HG02870 (cell line): ENCODE results near the gene GPR87.

ENCODE experiments used
- ATAC-seq: cut with Tn5 transposase; IDR thresholded peaks from one replicate; pipeline ENCODE4 v1.9.1; 2021; ENCODE audit warnings: mild to moderate bottlenecking, moderate library complexity; ENCODE audit not compliant: unreplicated experiment

The GPR87 gene

DNA sequence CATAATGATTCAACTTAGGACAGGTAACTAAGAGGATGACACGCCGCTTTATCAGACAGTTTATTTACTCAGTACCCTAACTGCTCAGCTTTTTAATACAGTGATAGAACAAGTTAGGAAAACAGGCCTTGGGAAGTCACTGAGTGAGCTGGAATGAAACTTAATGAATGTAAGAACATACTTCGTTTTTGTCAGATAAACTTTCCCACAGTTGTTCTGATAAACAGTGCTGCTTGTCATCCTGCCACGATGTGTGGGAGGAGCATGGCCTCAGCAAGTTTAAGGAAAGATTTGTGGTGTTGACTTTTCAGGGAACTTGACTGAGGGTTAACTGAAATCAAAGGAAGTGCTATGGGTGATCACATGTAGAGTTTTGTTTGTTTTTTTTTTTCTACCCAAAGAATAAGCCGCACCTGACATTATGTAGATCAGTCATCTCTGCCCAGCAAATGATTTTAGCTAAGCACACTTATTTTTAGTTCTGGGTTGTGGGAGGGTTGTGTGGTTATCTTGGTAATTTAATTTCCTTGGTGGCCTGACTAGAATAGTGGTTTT, 32.6 kb downstream of the GPR87 start:
- no peak for ATAC-seq

DNA sequence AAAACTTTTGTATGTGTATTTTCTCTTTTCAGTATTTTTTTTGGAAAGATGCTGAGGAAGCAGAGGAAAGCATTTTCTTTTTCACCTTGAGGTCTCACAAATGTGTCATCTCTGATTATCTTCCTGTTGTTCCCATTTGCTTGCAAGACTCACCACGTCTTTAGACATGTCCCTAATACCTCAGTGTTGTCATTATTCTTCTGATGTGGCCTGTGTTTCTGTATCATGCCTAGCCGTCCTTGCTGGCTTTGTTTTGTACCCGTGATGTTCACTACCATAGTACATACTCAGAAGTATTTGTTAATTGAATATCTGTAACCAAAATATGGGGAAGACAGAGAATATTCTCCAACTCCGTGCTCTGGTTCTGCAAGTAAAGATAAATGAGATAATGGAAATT, 33.2 kb downstream of the GPR87 start:
- ATAC-seq = no peak

DNA sequence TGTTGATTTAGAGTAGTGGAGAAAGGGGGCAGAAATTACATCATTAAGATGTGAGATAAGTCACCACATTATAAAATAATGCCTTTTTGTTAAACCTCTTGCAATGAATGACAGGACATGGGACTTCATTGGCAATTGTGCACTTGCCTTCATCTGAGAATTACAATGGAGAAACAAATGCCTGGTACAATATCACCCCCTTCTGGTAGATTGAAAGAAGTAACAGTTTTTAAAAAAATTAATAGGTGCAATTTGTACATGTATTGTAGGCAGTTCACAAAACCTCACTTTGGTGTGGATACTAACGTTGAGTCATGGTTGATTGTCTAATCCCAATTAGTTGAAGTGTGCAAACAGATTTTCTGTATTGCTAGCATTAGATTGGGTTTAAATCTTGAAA, 33.7 kb downstream of the GPR87 start:
- ATAC-seq = no peak

DNA sequence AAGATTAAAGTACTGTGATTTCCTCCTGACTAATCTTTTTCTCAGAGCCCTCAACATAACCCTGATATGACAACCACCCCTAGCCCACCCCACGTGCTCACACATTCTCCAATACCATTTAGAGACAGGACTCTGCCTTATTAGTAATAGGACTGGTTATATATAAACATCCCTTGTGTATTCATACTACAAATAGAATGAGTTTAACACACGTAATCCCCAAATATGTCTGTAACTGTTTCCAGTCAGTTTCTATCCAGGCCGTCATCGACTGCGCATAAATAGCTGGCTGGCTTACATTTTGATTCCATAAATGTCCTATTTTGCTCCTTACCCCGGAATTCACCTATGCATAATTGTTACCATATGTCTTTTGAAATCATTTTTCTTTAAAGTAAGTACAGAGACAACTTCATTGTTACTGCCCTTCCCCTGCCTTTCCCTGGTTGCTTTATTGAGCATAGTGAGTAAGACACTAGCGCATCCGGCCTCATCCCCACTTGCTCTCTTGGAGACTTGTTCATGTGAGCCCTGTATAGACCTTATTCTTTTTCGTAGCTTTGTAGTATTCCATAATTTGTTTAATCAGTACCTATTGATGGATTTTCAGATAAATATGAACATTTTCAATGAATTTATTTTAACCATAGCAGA, 34.8 kb downstream of the GPR87 start:
- no peak for ATAC-seq

DNA sequence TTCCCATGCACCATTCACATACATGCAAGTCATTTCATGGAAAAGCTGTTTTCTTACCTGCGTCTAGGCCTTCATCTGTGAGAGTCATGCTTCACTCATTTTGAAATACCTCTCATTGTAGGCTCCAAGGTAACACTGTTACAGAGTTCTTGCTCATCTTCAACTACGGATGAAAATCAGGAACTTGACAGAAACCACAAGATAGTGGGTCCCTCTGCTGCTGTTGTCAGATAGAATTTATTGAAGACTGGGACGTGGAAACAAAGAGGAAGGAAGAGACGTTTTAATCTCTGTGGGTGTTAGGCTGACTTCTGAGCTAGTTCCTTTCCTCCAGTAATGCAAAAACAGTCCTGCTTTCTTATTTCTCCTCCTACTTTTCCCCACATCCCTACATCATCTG, 38.4 kb downstream of the GPR87 start, which contains the start of gene P2RY14:
Gene P2RY14 (minus strand): TSS at position 313 of the 400 bp plus-strand sequence. CDS start 64,226 bp downstream, outside the sequence.
- no peak for ATAC-seq

DNA sequence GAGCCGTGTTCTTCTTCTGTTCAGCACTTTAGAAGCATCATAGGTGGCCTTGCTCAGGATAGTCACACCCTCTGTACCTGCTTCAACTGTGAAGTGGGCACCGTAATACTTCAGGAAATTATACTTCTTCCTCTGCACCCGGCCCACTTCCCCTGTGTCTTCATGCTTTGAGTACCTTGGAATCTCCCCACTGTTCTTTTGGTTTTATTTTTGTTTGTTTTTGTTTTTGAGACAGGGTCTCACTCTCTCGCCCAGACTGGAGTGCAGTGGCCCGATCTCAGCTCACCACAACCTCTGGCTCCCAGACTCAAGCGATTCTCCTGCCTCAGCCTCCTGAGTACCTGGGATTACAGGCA, 40.0 kb downstream of the GPR87 start:
- peak; percentile 60 for ATAC-seq

DNA sequence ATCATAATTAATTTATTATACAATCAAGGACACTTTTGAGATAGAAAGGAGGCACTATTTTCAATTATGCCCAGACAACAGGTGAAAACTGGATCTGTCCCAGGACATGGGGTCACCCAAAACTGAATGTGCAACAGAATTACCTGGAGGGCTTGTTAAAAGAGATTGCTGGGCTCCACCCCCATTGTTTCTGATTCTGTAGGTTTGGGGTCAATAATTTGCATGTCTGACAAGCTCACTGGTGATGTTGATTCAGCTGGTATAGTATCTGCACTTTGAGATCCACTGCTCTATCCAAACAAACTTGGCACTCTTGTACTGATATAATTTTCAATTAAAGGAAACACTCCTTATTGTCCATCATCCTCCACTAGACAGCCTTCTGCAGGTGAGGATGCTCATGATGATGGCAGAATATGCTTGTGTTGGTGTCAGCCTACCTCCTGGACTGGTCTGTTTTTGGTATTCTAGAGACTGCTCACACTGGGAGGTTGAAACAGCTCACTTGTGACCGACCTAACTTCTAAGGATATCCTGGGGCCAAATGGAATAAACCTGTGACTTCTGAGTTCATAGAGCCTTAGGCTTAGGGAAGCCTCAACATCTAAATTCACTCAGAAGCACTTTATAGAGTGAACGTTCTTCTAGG, 40.5 kb downstream of the GPR87 start:
- peak; percentile 21 for ATAC-seq

DNA sequence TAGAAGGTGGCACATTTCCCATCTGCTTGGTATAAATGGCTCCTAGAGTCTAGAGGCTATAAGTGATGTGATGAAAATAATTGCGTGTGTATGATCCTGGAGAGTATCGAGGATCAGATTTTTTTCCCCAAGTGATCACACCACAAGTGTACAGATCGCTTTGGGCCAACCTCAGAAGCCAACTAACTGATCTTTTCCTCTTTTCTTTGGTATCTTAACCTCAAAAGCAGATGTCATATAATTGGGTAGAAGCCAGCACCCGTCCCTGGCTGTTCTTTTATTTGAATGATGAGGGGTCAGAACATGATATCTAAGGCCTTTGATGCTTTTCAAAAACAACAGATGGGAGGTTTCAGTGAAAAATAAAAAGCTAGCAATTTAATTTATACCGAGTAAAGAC, 41.5 kb downstream of the GPR87 start:
- no peak for ATAC-seq

DNA sequence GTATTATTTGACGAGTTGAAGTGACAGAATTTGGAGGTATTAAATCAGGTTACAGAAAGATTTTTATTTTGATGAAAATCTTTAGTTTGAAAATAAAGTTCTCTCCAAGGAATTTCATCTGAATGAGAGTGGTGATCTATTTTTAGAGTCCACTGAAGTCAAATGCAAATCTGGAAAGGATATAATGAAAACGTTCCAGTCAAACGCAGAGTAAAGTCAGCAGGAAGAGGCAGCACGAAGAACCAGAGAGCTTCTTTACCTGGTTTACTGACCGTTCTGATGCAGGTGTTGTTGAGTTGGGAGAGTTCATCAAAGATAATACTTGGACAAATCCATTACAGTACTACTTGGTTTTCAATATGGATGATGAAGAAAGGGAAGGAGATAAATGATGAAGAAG, 47.0 kb downstream of the GPR87 start:
- no peak for ATAC-seq

DNA sequence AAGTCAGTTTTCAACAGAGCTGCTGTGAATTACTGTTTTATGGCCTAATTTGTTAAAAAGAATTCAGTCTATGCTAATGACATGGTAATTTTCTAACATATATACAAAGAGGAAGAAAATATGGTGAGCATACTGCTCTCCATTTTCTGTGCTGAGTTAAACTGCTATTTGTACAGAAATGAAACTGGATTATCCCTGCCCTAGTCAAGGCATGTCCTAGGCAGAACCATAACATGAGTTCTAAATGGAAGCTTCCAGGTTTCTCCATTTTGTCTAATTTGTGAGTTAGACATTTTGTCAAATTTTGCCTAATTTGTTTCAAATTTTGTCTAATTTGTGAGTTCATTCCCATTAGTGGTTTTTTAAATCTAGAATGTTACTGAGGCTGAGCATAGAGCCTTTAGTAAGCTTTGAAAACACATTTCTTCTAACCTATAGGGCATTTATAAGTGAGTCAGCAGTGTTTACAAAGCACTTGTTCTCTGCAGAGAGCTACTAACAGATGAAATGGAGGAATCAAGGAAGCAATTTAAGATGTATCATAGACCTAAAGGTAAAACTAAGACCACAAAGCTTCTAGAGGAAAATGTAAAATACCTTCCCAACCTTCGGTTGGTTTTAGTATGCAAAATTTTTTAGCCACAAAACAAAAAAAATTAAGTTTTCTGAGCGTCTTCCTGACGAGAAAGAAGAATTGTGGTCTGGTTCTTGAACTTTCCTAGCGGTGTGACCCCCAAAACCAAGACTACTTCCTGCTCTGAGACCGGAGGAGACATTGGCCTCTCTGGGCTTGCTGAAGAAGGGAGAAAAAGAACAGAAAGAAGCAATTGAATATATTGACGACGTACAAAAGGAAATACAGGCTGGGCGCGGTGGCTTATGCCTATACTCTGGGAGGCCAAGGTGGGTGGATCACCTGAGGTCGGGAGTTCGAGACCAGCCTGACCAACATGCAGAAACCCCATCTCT, 48.1 kb downstream of the GPR87 start:
- peak; percentile 65 for ATAC-seq

DNA sequence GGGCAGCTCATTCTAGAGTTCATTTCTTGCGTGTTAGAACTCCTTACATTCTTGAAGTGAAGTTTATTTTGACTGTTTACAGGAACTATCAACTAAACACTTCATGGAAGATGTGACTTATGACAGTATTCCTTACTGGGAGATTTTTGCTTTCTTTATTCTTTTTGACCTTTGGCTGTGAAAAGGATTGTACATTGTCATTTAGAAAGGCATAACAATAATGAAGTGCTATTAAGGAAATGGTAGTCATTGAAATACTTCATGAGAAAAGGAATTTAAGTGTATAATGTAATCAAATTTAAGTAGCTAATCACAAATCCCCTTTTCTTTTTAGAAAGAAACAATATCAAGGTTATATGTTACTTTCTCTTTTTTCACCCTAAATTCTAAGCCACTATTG, 49.6 kb downstream of the GPR87 start:
- no peak for ATAC-seq

DNA sequence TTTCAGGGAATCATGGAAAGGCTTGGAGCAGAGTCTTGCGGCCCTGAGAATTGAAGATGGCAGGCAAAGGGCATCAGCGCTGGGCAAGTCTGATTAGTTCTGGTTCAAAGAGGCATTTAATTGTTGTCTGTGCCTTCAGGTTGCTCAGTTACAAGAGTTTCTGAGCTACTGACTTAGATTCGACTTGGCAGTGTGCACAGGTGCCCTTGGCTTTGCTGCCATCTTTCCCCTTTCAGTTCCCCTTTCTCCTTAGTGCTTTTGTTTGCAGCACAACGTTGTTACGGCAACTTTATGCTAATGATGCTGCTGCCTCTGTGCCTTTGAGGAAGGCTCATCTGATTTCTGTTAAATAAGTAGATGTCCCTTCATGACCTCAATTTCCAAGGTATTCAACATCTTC, 50.8 kb downstream of the GPR87 start:
- peak; percentile 82 for ATAC-seq

DNA sequence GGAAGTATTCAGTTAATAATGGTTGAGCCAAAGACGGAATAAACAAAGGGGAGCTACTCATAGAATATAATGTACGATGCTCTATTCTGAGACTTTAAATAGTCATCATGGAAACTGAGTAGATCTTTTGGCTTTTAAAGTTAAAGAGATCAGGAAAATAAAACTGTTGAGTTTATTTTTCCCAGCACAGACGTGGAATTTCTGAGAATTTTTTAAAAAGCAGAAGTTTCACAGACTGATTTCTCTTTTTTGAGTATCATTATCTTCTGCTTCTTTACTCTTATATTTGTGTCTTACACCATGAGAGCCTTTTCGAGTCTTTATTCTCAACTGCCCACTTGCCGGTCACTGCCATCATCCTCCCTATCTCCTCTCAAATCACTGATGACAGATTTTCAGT, 51.5 kb downstream of the GPR87 start:
- ATAC-seq = no peak

DNA sequence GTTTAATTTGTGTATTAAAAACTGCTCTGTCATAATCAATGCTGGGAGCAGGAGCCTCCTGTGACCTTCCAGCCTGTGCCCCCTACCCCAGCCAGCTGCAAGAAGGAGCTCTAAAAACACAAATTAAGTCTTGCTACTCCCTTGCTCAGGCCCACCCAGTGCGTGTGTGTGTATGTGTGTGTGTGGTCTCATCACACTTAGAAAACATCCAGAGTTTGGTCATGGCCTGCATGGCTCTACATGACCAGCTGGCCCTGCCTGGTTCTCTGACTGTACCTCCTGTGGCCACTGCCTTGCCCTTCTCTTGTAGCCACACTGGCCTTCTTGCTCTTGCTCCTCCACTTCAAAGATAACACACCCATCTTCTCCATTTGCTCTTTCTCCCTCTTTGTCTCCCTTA, 52.0 kb downstream of the GPR87 start:
- ATAC-seq = no peak

DNA sequence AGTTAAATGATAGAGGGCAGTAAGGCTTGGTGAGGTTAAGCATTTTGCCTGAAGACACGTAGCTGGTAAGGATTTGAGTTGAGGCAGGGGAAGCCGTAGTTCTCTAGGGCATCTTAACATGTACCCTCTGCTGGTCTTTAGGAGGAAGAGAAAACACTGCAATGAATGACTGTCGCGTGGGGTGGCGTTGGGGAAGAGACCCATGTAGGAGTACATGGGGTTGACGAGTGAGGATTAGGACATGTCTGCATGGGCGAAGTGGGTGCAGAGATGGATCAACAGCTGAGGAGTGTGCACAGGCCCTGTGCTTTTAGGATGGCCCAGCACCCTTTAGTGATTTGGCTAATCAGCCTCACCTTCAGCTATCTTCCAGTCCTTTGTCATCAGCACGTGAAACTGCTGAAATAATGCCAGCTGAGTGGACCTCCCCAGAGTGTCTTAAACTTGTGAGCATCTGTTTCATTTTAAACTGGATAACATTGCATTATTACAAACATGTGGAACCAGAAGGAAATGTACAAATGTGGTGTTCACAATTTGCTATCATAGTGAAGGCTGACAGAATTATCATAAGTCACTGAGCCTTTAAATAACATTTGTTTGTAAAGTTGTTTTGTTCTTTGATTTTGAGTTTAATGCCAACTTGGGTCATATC, 53.6 kb downstream of the GPR87 start:
- no peak for ATAC-seq

DNA sequence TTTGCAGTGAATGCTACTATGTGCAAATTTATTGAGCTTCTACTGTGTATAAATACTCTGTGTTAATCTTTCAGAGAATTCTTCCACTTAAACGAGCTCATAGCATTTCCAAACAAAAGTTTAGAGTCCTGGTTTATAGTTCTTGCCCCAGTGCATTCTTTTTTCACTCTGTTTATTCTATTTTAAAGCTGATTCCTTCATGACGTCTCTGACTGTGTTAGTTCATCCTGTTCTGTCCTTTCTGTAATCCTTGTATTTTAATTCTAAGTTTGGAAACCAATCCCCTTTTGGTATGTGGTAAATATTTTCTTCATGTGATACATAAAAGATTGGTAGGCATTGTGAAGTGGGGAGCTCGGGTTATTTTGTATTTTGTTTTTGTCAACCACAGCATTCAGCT, 57.0 kb downstream of the GPR87 start:
- no peak for ATAC-seq

DNA sequence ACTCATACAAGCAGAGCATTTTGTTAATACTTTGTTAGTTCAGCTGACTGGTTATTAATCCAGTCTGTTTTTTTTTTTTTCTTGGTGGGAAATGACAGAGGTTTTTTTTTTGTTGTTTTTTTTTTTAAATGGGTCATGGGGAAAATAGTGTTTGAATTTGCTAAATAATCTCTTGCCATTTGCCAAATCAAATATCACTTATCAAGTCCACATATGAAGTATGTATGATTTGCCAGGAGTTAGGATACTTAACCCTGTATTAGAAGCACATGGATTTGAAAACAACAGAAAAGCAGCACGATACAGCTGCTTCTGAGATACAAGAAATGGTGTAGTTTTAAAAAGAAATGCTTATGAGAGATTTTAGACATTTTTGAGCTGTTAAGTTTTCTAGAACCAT, 59.9 kb downstream of the GPR87 start:
- ATAC-seq = no peak

DNA sequence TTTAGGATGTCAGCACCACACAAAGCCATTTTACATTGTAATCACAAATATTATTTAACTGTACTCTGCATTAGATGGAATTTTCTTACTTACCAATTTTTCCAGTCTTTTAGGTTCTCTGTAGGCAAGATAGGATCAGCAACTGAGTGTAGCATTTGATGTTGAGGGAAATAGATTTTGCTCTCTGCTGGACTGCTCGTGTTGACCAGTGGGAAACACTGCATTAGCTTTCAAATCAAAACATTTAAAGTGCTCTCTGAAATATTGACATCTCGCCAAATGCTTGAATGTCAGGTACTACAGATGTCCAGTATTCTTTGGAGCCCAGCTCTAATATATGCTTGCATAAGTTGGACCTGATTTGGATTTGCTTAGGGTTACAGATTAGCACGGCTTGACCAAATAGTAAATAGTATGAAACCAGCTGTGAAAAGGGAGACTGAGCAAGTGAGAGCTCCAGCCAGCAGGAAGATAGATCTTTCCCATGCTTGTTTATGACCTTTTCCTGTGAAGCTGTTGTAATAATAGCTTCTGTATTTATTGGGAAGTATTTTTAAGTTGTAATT, 67.8 kb downstream of the GPR87 start:
- ATAC-seq = no peak
